Gastrocnemius medialis (tissue), 4 donors: ENCODE results near the gene KERA.

Experiments
- CTCF ChIP-seq, 5 experiments: fragments of 450-650 bp in 3 of 5; fragments of 200-600 bp in 2 of 5; sonication (generic) in 2 of 5; IDR thresholded peaks in 4 of 5; conservative IDR thresholded peaks in 1 of 5; 1 replicate in 4 of 5; 2 replicates in 1 of 5; pipeline ENCODE4 v1.5.1; 2016 to 2019; ENCODE audit warnings: antibody characterized with exemption in 5 of 5, mild to moderate bottlenecking in 3 of 5, moderate library complexity in 3 of 5
- POLR2A ChIP-seq, 2 donors: fragments of 450-650 bp; IDR thresholded peaks; one replicate each; pipeline ENCODE4 v1.6.1; 2017; ENCODE audit warnings: antibody characterized with exemption in 2 of 2, mild to moderate bottlenecking in 2 of 2, moderate library complexity in 2 of 2

- TF ChIP-seq CTCF (IDR thresholded peaks at IDR 0.05 in 4 of 5, conservative IDR thresholded peaks at IDR 0.05 in 1 of 5) (no peak), POLR2A (IDR thresholded peaks at IDR 0.05) (no peak)
These were observed 17.0 kb upstream of the KERA start for GRCh38 chr12:91074851-91075250.
